ENCODE measurements around the gene SFXN1.
"Not testable (repeated sequence)": the region's sequence is repeated elsewhere in the genome, so short reads cannot be mapped to it uniquely, and the experiment has no call there.

Gene SFXN1

DNA sequence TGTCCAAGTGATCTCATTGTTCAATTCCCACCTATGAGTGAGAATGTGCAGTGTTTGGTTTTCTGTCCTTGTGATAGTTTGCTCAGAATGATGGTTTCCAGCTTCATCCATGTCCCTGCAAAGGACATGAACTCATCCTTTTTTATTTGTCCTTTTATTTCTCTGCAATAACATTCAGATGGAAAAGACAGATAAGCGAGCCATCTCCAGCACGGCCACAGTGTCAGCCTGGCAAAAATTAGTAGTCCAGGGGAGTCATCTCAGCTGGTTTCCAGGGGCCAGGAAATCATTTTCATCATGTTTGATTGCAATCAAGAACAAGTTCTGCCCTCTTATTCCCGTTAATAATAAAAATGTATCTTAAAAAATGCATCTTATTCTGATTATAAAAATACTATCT, 57.0 kb downstream of the SFXN1 start:
- not testable (repeated sequence) for H3K9me3 ChIP-seq (ENCODE audit: control insufficient read depth, low read length); H3K27me3 ChIP-seq (ENCODE audit: control insufficient read depth, insufficient read depth, low read length, poor library complexity, severe bottlenecking); H3K4me1 ChIP-seq (ENCODE audit: control insufficient read depth, insufficient read depth, low read length); H3K4me3 ChIP-seq (ENCODE audit: insufficient read depth, low read depth, low read length); H3K36me3 ChIP-seq (ENCODE audit: control insufficient read depth, insufficient read depth, low read length); H3K27ac ChIP-seq (ENCODE audit: insufficient read depth, low read depth, low read length, poor library complexity, severe bottlenecking)
- 94 to 98% methylated on average over 2 of the region's 3 CpGs for WGBS, 2 experiments

DNA sequence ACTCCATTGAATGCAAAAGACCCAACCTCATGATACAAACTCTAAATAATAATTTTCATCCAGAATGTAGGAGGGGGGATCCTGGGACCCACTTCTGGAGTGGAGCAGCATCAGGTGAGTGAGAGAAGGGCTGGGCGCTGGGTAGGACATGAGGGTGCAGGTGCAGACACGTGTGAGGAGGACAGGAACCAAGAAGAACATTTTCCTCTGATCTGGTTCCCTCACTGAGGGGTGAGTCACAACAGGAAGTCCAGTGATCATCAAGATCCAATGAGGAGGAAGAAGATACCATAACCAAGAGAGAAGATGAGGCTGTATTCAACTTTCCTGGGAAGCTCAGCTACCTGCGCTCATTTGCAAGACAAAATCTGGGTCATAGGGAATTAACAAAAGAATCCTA, 57.4 kb downstream of the SFXN1 start:
- Histone ChIP-seq H3K9me3 (ENCODE audit: control insufficient read depth, low read length) (no peaks in the 10 kb centered on the region), H3K27ac (ENCODE audit: insufficient read depth, low read depth, low read length, poor library complexity, severe bottlenecking) (no peak overlapping the region), H3K27me3 (ENCODE audit: control insufficient read depth, insufficient read depth, low read length, poor library complexity, severe bottlenecking) (no peaks in the 10 kb centered on the region), H3K36me3 (ENCODE audit: control insufficient read depth, insufficient read depth, low read length) (no peaks in the 10 kb centered on the region), H3K4me1 (ENCODE audit: control insufficient read depth, insufficient read depth, low read length) (peaks cover 6% of the 10 kb centered on the region), H3K4me3 (ENCODE audit: insufficient read depth, low read depth, low read length) (no peak overlapping the region)
- 86 to 87% methylated on average over 3 of the region's 3 CpGs for WGBS, 2 experiments

DNA sequence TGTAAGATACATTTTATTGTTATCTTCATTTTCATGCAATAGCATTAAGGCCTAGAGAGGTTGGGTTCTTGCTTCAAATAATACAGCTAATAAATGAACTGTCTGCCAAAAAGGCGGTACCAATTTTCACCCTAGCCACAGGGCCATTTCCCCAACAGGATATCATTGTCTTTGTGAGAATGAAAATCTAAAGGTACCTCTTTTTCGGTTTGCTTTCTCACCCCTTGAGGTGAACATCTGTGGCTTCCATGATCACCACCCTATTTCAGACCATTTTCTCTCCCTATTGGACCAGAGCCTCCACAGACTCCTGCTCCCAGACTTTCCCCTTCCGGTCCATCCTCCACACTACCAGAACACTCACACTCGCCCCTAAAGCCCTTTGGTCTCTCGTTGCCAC, 60.2 kb downstream of the SFXN1 start:
- no peak overlapping the region for H3K4me3 ChIP-seq (ENCODE audit: insufficient read depth, low read depth, low read length)
- 91 to 93% methylated on average over 5 of the region's 5 CpGs for WGBS, 2 experiments
- peaks cover 6% of the 10 kb centered on the region for H3K4me1 ChIP-seq (ENCODE audit: control insufficient read depth, insufficient read depth, low read length)
- H3K27me3 ChIP-seq (ENCODE audit: control insufficient read depth, insufficient read depth, low read length, poor library complexity, severe bottlenecking), result no peaks in the 10 kb centered on the region
- no peaks in the 10 kb centered on the region for H3K36me3 ChIP-seq (ENCODE audit: control insufficient read depth, insufficient read depth, low read length)
- H3K27ac ChIP-seq (ENCODE audit: insufficient read depth, low read depth, low read length, poor library complexity, severe bottlenecking), result no peak overlapping the region
- H3K9me3 ChIP-seq (ENCODE audit: control insufficient read depth, low read length), result no peaks in the 10 kb centered on the region

DNA sequence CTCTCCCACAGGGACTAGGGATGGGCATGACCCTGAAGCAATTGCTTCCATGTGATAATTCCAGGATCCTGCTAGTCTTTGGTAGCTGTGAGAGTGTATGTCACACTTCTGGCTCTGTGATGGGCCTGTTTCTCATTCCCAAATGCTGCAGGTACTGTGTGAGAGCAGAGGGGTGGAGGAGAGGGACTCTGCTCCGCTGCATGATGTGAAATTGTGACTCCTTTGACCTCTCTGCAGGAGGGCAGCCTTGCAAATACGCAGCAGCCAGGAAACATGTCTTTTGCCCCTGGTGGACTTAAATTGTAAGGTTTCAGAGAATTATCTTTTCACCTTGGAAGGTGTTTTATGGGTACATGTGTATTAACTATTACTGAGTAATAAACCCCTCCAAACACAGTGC, 61.6 kb downstream of the SFXN1 start:
- Histone ChIP-seq H3K4me3 (ENCODE audit: insufficient read depth, low read depth, low read length) (no peak overlapping the region), H3K9me3 (ENCODE audit: control insufficient read depth, low read length) (no peaks in the 10 kb centered on the region), H3K27ac (ENCODE audit: insufficient read depth, low read depth, low read length, poor library complexity, severe bottlenecking) (no peak overlapping the region), H3K27me3 (ENCODE audit: control insufficient read depth, insufficient read depth, low read length, poor library complexity, severe bottlenecking) (no peaks in the 10 kb centered on the region), H3K4me1 (ENCODE audit: control insufficient read depth, insufficient read depth, low read length) (peaks cover 6% of the 10 kb centered on the region), H3K36me3 (ENCODE audit: control insufficient read depth, insufficient read depth, low read length) (no peaks in the 10 kb centered on the region)
- WGBS, 2 experiments, result 57 to 64% methylated on average over 2 of the region's 2 CpGs

DNA sequence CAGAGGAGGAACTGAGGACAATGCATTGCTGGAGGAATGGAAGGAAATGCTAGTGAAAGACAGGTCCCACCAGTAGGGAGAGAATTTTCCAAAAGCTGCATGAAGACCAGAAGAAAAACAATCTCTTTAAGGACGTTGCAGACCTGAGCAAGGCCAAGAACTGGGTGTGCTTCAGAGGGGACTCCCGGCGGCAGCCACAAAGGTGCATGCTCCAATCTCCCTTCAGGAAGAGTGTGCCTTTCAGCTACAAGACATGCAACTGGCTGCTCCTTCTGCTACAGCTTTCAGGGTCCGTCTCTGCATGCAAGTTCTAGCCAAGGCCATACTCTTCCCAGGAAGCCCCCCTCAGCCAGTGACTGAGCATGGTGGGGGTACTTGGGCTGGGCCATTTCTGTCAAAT, 62.9 kb downstream of the SFXN1 start:
- WGBS, 2 experiments, result 67 to 69% methylated on average over 4 of the region's 4 CpGs
- no peaks in the 10 kb centered on the region for H3K27me3 ChIP-seq (ENCODE audit: control insufficient read depth, insufficient read depth, low read length, poor library complexity, severe bottlenecking)
- no peak overlapping the region for H3K27ac ChIP-seq (ENCODE audit: insufficient read depth, low read depth, low read length, poor library complexity, severe bottlenecking)
- no peaks in the 10 kb centered on the region for H3K36me3 ChIP-seq (ENCODE audit: control insufficient read depth, insufficient read depth, low read length)
- no peak overlapping the region for H3K4me3 ChIP-seq (ENCODE audit: insufficient read depth, low read depth, low read length)
- peaks cover 6% of the 10 kb centered on the region for H3K4me1 ChIP-seq (ENCODE audit: control insufficient read depth, insufficient read depth, low read length)
- H3K9me3 ChIP-seq (ENCODE audit: control insufficient read depth, low read length), result no peaks in the 10 kb centered on the region

DNA sequence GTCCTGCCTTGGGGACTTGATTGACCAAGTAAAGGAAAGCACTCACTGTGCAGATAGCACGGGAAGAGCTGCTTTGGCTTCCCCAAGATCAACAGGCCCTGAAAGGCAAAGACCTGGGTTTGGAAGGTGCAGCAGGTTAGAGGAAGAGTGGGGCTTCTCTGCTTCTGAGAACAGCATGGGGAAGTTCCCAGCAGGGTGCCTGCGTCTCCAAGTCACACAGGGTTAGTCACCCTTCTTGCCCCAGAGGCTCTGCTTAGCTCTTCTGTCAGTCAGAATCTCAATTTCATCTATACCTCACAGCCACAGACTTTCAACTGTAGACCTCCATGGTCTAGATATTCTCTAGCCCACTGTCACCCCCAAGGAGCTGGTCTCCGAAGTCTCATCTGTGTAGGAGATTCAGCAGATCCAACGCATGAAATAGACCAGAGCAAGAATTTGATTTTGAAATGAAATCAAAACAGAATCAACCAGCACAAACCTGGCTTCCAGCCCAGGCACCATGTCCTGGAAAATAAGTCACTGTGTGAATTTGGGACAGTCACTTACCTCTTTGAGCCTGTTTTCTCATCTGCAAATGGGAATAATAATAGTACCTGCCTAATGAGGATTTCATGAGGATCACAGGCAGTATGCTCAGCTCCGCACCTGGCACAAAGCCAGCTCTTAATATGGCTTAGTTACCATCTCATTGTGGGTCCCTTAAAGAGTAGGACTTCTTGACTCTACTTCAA, 64.0 kb downstream of the SFXN1 start:
- Histone ChIP-seq H3K4me1 (ENCODE audit: control insufficient read depth, insufficient read depth, low read length) (peaks cover 9% of the 10 kb centered on the region), H3K9me3 (ENCODE audit: control insufficient read depth, low read length) (no peaks in the 10 kb centered on the region), H3K36me3 (ENCODE audit: control insufficient read depth, insufficient read depth, low read length) (no peaks in the 10 kb centered on the region), H3K27ac (ENCODE audit: insufficient read depth, low read depth, low read length, poor library complexity, severe bottlenecking) (no peak overlapping the region), H3K4me3 (ENCODE audit: insufficient read depth, low read depth, low read length) (no peak overlapping the region), H3K27me3 (ENCODE audit: control insufficient read depth, insufficient read depth, low read length, poor library complexity, severe bottlenecking) (no peaks in the 10 kb centered on the region)
- 56 to 69% methylated on average over 4 to 5 of the region's 5 CpGs for WGBS, 2 experiments

DNA sequence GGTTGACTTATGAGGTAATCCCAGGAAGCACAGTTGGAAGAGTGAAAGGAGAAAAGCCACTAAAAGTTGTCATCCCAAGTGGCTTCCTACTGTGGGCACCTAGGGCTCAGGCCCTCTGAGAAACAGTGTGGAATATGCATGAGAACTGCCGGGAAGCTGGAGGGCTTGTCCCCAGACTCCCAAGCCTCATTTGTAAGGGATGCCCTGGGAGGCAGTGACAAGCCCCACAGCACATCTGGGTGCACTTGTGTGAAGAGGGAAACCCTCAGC, 64.5 kb downstream of the SFXN1 start:
- Histone ChIP-seq H3K36me3 (ENCODE audit: control insufficient read depth, insufficient read depth, low read length) (no peaks in the 10 kb centered on the region), H3K4me3 (ENCODE audit: insufficient read depth, low read depth, low read length) (no peak overlapping the region), H3K9me3 (ENCODE audit: control insufficient read depth, low read length) (no peaks in the 10 kb centered on the region), H3K27ac (ENCODE audit: insufficient read depth, low read depth, low read length, poor library complexity, severe bottlenecking) (no peak overlapping the region), H3K27me3 (ENCODE audit: control insufficient read depth, insufficient read depth, low read length, poor library complexity, severe bottlenecking) (no peaks in the 10 kb centered on the region), H3K4me1 (ENCODE audit: control insufficient read depth, insufficient read depth, low read length) (peaks cover 14% of the 10 kb centered on the region)
- 54 to 69% methylated on average over 1 of the region's 1 CpG for WGBS, 2 experiments

DNA sequence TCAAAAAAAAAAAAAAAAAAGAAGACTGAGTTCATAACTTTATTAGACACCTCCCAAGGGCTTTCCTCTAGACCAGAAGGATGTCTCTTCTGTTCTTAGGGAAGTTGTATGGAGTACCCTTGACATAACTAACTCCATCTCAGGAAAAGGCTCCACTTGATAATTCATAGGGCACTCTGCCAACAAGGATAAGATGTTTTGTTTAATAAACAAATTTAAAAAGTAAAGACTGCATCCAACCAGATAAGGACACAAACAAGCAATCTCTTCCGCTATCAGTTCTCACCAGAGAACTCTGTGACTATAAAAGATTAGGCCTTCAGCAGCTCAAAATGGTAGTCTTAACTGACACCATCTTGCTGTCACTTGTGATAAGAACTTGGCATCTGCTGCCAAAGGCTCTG, 65.8 kb downstream of the SFXN1 start:
- WGBS, 2 experiments, result 98 to 100% methylated on average over 1 of the region's 1 CpG
- Histone ChIP-seq H3K4me1 (ENCODE audit: control insufficient read depth, insufficient read depth, low read length) (peaks cover 23% of the 10 kb centered on the region), H3K4me3 (ENCODE audit: insufficient read depth, low read depth, low read length) (no peak overlapping the region)

DNA sequence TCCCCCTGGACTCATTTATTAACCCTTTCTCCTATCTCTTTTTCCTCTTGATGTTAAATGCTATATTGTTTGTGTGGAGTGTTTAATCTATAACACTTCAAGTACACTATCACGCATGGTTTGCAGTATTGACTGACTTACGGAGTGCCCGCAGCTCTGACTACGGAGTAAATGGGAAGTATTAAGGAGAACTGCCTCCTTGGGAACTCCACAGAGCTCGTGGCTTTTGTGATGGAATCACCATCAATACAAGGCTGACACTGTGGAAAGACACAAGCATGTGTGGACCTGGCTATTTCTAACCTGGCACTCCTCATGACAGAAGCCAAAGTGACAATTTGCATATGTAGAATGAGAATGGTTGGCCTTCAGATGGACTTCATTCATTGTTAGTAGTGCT, 66.2 kb downstream of the SFXN1 start:
- Histone ChIP-seq H3K4me3 (ENCODE audit: insufficient read depth, low read depth, low read length) (no peak overlapping the region), H3K27me3 (ENCODE audit: control insufficient read depth, insufficient read depth, low read length, poor library complexity, severe bottlenecking) (no peaks in the 10 kb centered on the region), H3K4me1 (ENCODE audit: control insufficient read depth, insufficient read depth, low read length) (peaks cover 23% of the 10 kb centered on the region), H3K27ac (ENCODE audit: insufficient read depth, low read depth, low read length, poor library complexity, severe bottlenecking) (no peak overlapping the region), H3K36me3 (ENCODE audit: control insufficient read depth, insufficient read depth, low read length) (no peaks in the 10 kb centered on the region), H3K9me3 (ENCODE audit: control insufficient read depth, low read length) (no peaks in the 10 kb centered on the region)
- WGBS, 2 experiments, result 92 to 93% methylated on average over 5 of the region's 5 CpGs

More for the DNA sequence above, 65.8 kb downstream of the SFXN1 start:
- Histone ChIP-seq H3K36me3 (ENCODE audit: control insufficient read depth, insufficient read depth, low read length) (no peaks in the 10 kb centered on the region), H3K27me3 (ENCODE audit: control insufficient read depth, insufficient read depth, low read length, poor library complexity, severe bottlenecking) (no peaks in the 10 kb centered on the region), H3K27ac (ENCODE audit: insufficient read depth, low read depth, low read length, poor library complexity, severe bottlenecking) (no peak overlapping the region), H3K9me3 (ENCODE audit: control insufficient read depth, low read length) (no peaks in the 10 kb centered on the region)

DNA sequence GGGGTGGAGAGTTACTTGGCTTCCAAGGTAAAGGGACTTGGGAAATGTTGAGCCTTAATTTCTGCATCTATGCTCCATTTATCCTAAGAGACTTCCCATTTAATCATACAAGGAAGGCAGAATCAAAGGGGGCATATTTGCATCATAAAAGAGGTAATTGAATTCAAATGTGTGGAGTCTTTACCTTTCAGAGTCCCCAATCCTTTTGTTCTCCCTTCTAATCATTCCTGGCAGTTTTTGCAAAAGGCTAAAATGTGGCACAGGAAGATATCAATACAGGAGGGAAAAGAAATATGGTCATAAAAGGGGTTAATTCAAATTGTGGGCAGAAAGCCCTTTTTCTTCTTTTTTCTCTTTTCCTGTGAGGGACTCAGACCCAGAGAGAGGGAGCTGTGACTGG, 69.5 kb downstream of the SFXN1 start:
- no peaks in the 10 kb centered on the region for H3K9me3 ChIP-seq (ENCODE audit: control insufficient read depth, low read length)
- no peak overlapping the region for H3K4me3 ChIP-seq (ENCODE audit: insufficient read depth, low read depth, low read length)
- H3K36me3 ChIP-seq (ENCODE audit: control insufficient read depth, insufficient read depth, low read length), result no peaks in the 10 kb centered on the region
- peaks cover 17% of the 10 kb centered on the region for H3K4me1 ChIP-seq (ENCODE audit: control insufficient read depth, insufficient read depth, low read length)
- peak overlapping the region; percentile 50 for H3K27ac ChIP-seq (ENCODE audit: insufficient read depth, low read depth, low read length, poor library complexity, severe bottlenecking)
- H3K27me3 ChIP-seq (ENCODE audit: control insufficient read depth, insufficient read depth, low read length, poor library complexity, severe bottlenecking), result no peaks in the 10 kb centered on the region

All from ectodermal cell (in vitro differentiated cells).